Skeletal muscle tissue (tissue), 4 donors: ENCODE data around the gene SEPTIN14. TPM values are rescaled to one million over a fixed set of nuclear protein-coding genes. Genes with fewer than 3 reads are reported as not detected.
"Not testable (repeated sequence)": the region's sequence is repeated elsewhere in the genome, so short reads cannot be mapped to it uniquely, and the experiment has no call there.

Experiments used
- H3K27ac ChIP-seq: one replicate; pipeline ENCODE4 v1.7.0; 2013; ENCODE audit warnings: mild to moderate bottlenecking, low read depth, low read length, inconsistent platforms
- H3K27me3 ChIP-seq, 3 donors: one replicate each; pipeline ENCODE4 v1.7.0; 2013; ENCODE audit warnings: low read length in 3 of 3; ENCODE audit not compliant: control insufficient read depth in 3 of 3, insufficient read depth in 3 of 3
- H3K36me3 ChIP-seq, 3 donors: one replicate each; pipeline ENCODE4 v1.7.0; 2013; ENCODE audit warnings: low read length in 3 of 3; ENCODE audit not compliant: control insufficient read depth in 3 of 3, insufficient read depth in 3 of 3
- H3K4me1 ChIP-seq, 3 donors: one replicate each; pipeline ENCODE4 v1.7.0; 2013; ENCODE audit warnings: low read length in 3 of 3, mild to moderate bottlenecking in 3 of 3; ENCODE audit not compliant: control insufficient read depth in 3 of 3, insufficient read depth in 3 of 3
- H3K4me3 ChIP-seq, 3 donors: one replicate each; pipeline ENCODE4 v1.7.0; 2013; ENCODE audit warnings: low read length in 3 of 3
- H3K9ac ChIP-seq, 3 donors: one replicate each; pipeline ENCODE4 v1.7.0; 2013; ENCODE audit warnings: low read length in 3 of 3, mild to moderate bottlenecking in 3 of 3, moderate library complexity in 2 of 3, low read depth in 1 of 3
- H3K9me3 ChIP-seq, 3 donors: one replicate each; pipeline ENCODE4 v1.7.0; 2013; ENCODE audit warnings: low read length in 3 of 3; ENCODE audit not compliant: control insufficient read depth in 3 of 3
- total RNA-seq: library from RNA; depleted of rRNA; stranded (reverse); fragments of >200 nt; gene quantifications from one replicate; pipeline ENCODE4 v1.2.3, GENCODE V29; 2014
- donor health status: Osteomylitis.

SEPTIN14 gene
- total RNA-seq, 1 donor from 2014 or later = not detected

GRCh38 chr7:55787796-55788195, 74.8 kb downstream of the SEPTIN14 start:
- Histone ChIP-seq H3K4me3 (no peak overlapping the region), H3K4me1 (no peaks in the 10 kb centered on the region), H3K27me3 (no peaks in the 10 kb centered on the region), H3K9ac (no peak overlapping the region), H3K36me3 (no peaks in the 10 kb centered on the region), H3K9me3 (no peaks in the 10 kb centered on the region), H3K27ac (no peak overlapping the region)

GRCh38 chr7:55786901-55787300, 75.7 kb downstream of the SEPTIN14 start:
- Histone ChIP-seq H3K9me3 (no peaks in the 10 kb centered on the region), H3K27ac (no peak overlapping the region), H3K27me3 (no peaks in the 10 kb centered on the region), H3K4me3 (no peak overlapping the region), H3K36me3 (no peaks in the 10 kb centered on the region), H3K9ac (no peak overlapping the region), H3K4me1 (no peaks in the 10 kb centered on the region)

GRCh38 chr7:55785444-55785843, 77.1 kb downstream of the SEPTIN14 start:
- not testable (repeated sequence) for H3K27me3 ChIP-seq, H3K27ac ChIP-seq, H3K4me3 ChIP-seq, H3K9me3 ChIP-seq, H3K36me3 ChIP-seq, H3K4me1 ChIP-seq, H3K9ac ChIP-seq

DNA sequence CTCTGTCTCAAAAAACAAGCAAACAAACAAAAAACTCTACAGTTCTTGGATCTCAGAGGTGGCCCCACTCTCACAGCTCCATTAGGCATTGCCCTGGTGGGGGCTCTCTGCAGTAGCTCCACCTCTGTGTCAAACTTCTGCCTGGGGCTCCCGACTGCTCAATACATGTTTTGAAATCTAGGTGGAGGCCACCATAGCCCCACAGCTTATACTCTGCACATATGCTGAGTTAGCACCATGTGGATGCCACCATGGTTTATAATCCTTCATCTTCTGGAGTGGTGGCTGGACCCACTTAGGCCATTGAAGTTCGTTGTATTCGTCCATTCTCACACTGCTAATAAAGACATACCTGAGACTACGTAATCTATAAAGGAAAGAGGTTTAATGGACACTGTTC, 78.4 kb downstream of the SEPTIN14 start:
- H3K4me1 ChIP-seq = no peaks in the 10 kb centered on the region
- no peak overlapping the region for H3K9ac ChIP-seq
- H3K4me3 ChIP-seq = no peak overlapping the region
- no peak overlapping the region for H3K27ac ChIP-seq
- no peaks in the 10 kb centered on the region for H3K9me3 ChIP-seq
- no peaks in the 10 kb centered on the region for H3K36me3 ChIP-seq
- no peaks in the 10 kb centered on the region for H3K27me3 ChIP-seq

GRCh38 chr7:55778631-55779030, 83.9 kb downstream of the SEPTIN14 start:
- no peaks in the 10 kb centered on the region for H3K9me3 ChIP-seq
- no peaks in the 10 kb centered on the region for H3K27me3 ChIP-seq
- no peaks in the 10 kb centered on the region for H3K4me1 ChIP-seq
- no peak overlapping the region for H3K9ac ChIP-seq
- no peak overlapping the region for H3K27ac ChIP-seq
- H3K36me3 ChIP-seq = no peaks in the 10 kb centered on the region
- no peak overlapping the region for H3K4me3 ChIP-seq

DNA sequence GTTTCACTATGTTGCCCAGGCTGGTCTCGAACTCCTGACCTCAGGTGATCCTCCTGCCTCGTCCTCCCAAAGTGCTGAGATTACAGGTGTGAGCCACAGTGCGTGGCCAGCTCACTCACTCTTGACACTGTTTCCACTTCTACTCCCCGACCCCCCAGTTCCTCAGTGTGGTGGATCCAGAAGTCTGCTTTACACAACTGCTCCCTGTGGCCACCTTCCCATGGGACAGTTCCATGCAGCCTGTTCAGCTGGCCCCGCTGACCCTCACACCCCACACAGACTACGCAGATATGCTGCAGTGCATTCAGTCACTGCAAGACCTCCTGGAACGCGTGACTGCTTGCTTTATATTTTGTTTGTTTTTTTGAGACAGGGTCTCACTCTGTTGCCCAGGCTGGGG, 86.4 kb downstream of the SEPTIN14 start:
- Histone ChIP-seq H3K4me3 (no peak overlapping the region), H3K4me1 (no peaks in the 10 kb centered on the region), H3K9ac (no peak overlapping the region), H3K36me3 (no peaks in the 10 kb centered on the region), H3K27ac (no peak overlapping the region), H3K27me3 (no peaks in the 10 kb centered on the region), H3K9me3 (no peaks in the 10 kb centered on the region)

DNA sequence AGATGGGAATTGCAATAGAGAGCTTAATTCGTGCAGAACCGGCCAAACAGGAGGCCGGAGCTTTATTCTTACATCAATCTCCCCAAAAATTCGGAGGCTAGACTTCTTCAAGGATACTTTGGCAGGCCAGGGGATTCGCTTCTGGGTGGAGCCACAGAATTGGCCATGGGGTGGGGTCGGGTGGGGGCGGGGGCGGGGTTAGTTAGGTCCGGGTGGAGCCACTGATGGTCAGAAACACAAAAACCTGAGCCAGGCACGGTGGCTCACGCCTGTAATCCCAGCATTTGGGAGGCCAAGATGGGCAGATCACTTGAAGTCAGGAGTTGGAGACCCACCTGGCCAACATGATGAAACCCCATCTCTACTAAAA, 87.5 kb downstream of the SEPTIN14 start:
- H3K4me1 ChIP-seq = no peaks in the 10 kb centered on the region
- no peak overlapping the region for H3K4me3 ChIP-seq
- H3K36me3 ChIP-seq = no peaks in the 10 kb centered on the region
- no peak overlapping the region for H3K9ac ChIP-seq
- H3K27me3 ChIP-seq = no peaks in the 10 kb centered on the region
- no peak overlapping the region for H3K27ac ChIP-seq
- H3K9me3 ChIP-seq = no peaks in the 10 kb centered on the region

DNA sequence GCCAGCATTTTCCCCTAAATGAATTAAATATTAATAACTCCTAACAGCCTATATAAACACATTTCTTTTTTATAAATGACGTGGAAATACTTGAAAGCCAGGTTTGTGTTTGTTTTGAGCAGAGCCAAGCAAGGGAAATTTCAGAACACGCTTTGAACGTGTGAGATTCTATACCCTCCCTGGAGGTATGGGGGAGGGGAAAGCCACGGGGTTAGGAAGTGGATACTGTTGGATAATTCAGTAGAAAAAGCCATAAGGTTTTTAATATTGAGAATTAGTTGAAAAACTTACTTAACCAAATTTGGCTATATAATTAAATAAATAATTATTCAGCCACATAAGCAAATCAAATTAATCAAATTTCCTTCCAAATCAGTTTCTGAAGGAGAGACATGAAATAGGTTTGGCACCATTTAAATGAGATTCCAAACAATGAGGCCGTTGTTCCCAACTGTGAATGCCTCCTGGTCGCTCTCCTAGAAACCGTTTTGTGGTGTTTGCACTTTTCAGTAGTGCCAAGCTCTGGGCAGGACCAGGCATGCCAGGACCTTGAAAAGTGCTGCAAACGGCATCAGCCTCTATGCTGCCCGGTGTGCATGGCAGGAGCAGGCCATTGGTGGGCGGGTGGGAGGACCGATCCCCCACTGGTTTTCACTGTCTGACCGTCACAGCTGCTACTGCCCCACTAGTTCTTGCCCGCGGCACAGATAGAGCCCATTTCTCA, 88.1 kb downstream of the SEPTIN14 start:
- Histone ChIP-seq H3K27me3 (no peaks in the 10 kb centered on the region), H3K9ac (no peak overlapping the region), H3K36me3 (no peaks in the 10 kb centered on the region), H3K27ac (no peak overlapping the region), H3K4me1 (no peaks in the 10 kb centered on the region), H3K4me3 (no peak overlapping the region), H3K9me3 (no peaks in the 10 kb centered on the region)

DNA sequence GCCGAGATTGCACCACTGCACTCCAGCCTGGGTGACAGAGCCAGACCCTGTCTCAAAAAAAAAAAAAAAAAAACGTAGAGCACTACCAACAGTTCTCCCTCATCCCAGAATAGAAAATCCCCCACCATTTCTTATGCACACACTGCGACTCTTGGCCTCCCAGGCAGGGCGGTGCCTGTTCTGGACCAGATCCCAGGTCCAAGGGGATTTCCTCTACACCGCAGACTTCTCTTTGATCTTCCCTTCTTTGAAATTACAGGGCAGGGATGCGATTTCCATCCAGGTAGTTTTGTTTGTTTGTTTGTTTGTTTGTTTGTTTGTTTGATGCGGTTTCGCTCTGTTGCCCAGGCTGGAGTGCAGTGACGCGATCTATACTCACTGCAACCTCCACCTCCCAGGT, 91.8 kb downstream of the SEPTIN14 start:
- no peaks in the 10 kb centered on the region for H3K36me3 ChIP-seq
- no peak overlapping the region for H3K4me3 ChIP-seq
- no peaks in the 10 kb centered on the region for H3K9me3 ChIP-seq
- H3K4me1 ChIP-seq = no peaks in the 10 kb centered on the region
- no peak overlapping the region for H3K27ac ChIP-seq
- H3K9ac ChIP-seq = no peak overlapping the region
- H3K27me3 ChIP-seq = no peaks in the 10 kb centered on the region

DNA sequence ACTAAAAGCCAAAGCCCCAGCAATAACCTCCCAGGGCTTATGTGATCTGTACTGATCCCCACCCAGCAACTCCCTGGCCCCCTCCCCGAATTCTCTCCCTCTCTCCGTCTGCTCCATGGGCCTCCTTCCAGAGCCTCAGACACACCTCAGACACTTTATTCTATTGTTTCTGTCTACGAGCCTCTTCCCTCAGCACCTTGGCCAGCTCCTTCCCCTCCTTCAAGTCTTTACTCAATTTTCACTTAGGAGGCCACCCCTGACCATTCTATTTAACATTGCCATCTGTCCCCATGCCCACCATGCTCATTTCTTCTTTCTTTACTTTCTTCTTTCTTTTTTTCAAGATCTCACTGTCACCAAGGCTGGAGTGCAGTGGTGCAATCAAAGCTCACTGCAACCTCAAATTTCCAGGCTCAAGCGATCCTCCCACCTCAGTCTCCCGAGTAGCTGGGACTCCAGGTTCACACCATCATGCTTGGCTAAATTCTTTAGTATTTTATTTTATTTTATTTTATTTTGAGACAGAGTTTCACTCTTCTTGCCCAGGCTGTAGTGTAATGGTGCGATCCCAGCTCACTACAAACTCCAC, 109.2 kb downstream of the SEPTIN14 start:
- H3K4me3 ChIP-seq, H3K27ac ChIP-seq, H3K36me3 ChIP-seq, H3K9ac ChIP-seq, H3K4me1 ChIP-seq, H3K9me3 ChIP-seq, H3K27me3 ChIP-seq: not testable (repeated sequence)
